ENCODE measurements around the gene KRT31. TPM values are rescaled to one million over a fixed set of nuclear protein-coding genes. Genes with fewer than 3 reads are reported as not detected.
"Not testable (repeated sequence)": the region's sequence is repeated elsewhere in the genome, so short reads cannot be mapped to it uniquely, and the experiment has no call there.

Gene KRT31
- polyA plus RNA-seq, 1 donor from 2014 or later, result not detected

- H3K9me2 ChIP-seq (ENCODE audit: insufficient read depth, low read length), result no peaks in the 10 kb centered on the region
- H4K20me1 ChIP-seq (ENCODE audit: insufficient read depth), result no peaks in the 10 kb centered on the region
- H3K79me2 ChIP-seq (replicated peaks; ENCODE audit: insufficient read depth, low read length), result no peaks in the 10 kb centered on the region
- no peak overlapping the region for H3K27ac ChIP-seq (ENCODE audit: low read length)
- no peaks in the 10 kb centered on the region for H3F3A ChIP-seq (ENCODE audit: insufficient read depth, low read length, poor library complexity, severe bottlenecking)
- TF ChIP-seq CTCF (IDR thresholded peaks at IDR 0.05; ENCODE audit: poor library complexity, severe bottlenecking) (no peak), EZH2 (IDR thresholded peaks at IDR 0.05; ENCODE audit: borderline replicate concordance, insufficient read depth, low read length, poor library complexity, severe bottlenecking) (no peak), EP300 (conservative IDR thresholded peaks at IDR 0.05; ENCODE audit: poor library complexity, severe bottlenecking) (no peak)
- H3K27me3 ChIP-seq (ENCODE audit: insufficient read depth, low read depth, low read length), result no peaks in the 10 kb centered on the region
- H3K4me2 ChIP-seq (ENCODE audit: low read length), result no peak overlapping the region
- no peak overlapping the region for H2AFZ ChIP-seq (ENCODE audit: low read depth, low read length)
- no peaks in the 10 kb centered on the region for H3K36me3 ChIP-seq (ENCODE audit: insufficient read depth, low read length)
- no peaks in the 10 kb centered on the region for H3K9me3 ChIP-seq (ENCODE audit: low read length)
- no peak overlapping the region for H3K9ac ChIP-seq (ENCODE audit: low read length)
- H3K4me3 ChIP-seq (ENCODE audit: low read length), result no peak overlapping the region
These were observed 31.3 kb upstream of the KRT31 start for GRCh38 chr17:41428591-41429291.

GRCh38 chr17:41424111-41424635 is 26.8 kb upstream of the KRT31 start, which contains the start of gene KRT37:
Gene KRT37 (minus strand): TSS chr17:41424585. CDS start chr17:41424523, 62 bp downstream.
- no peak within 1 kb of the TSS for H3K27ac ChIP-seq (ENCODE audit: low read length)
- H3K27me3 ChIP-seq (ENCODE audit: insufficient read depth, low read depth, low read length), result no peaks in the 10 kb centered on the region
- no peaks in the 10 kb centered on the region for H4K20me1 ChIP-seq (ENCODE audit: insufficient read depth)
- no peak within 1 kb of the TSS for H3K9ac ChIP-seq (ENCODE audit: low read length)
- no peak within 1 kb of the TSS for H3K4me3 ChIP-seq (ENCODE audit: low read length)
- H3F3A ChIP-seq (ENCODE audit: insufficient read depth, low read length, poor library complexity, severe bottlenecking), result no peaks in the 10 kb centered on the region
- no peak within 1 kb of the TSS for H3K4me2 ChIP-seq (ENCODE audit: low read length)
- H3K9me2 ChIP-seq (ENCODE audit: insufficient read depth, low read length), result no peaks in the 10 kb centered on the region
- no peaks in the 10 kb centered on the region for H3K36me3 ChIP-seq (ENCODE audit: insufficient read depth, low read length)
- no peak for TF ChIP-seq EZH2 (IDR thresholded peaks at IDR 0.05; ENCODE audit: borderline replicate concordance, insufficient read depth, low read length, poor library complexity, severe bottlenecking)
- TF ChIP-seq REST (IDR thresholded peaks at IDR 0.05; ENCODE audit: borderline replicate concordance), result no peak
- no peak for TF ChIP-seq EP300 (conservative IDR thresholded peaks at IDR 0.05; ENCODE audit: poor library complexity, severe bottlenecking)
- TF ChIP-seq TAF1 (IDR thresholded peaks at IDR 0.05; ENCODE audit: low read depth), result no peak
- no peak for TF ChIP-seq POLR2AphosphoS5 (IDR thresholded peaks at IDR 0.05)
- TF ChIP-seq RAD21 (conservative IDR thresholded peaks at IDR 0.05), result no peak
- TF ChIP-seq CTCF (IDR thresholded peaks at IDR 0.05; ENCODE audit: poor library complexity, severe bottlenecking), result no peak
- H3K9me3 ChIP-seq (ENCODE audit: low read length), result no peaks in the 10 kb centered on the region
- no peaks in the 10 kb centered on the region for H3K79me2 ChIP-seq (replicated peaks; ENCODE audit: insufficient read depth, low read length)
- no peak within 1 kb of the TSS for H2AFZ ChIP-seq (ENCODE audit: low read depth, low read length)

GRCh38 chr17:41422586-41422985 is 25.2 kb upstream of the KRT31 start:
- not testable (repeated sequence) for H3K27me3 ChIP-seq (ENCODE audit: insufficient read depth, low read depth, low read length); H3F3A ChIP-seq (ENCODE audit: insufficient read depth, low read length, poor library complexity, severe bottlenecking); H2AFZ ChIP-seq (ENCODE audit: low read depth, low read length); H3K9me2 ChIP-seq (ENCODE audit: insufficient read depth, low read length); H4K20me1 ChIP-seq (ENCODE audit: insufficient read depth); H3K79me2 ChIP-seq (replicated peaks; ENCODE audit: insufficient read depth, low read length); H3K4me2 ChIP-seq (ENCODE audit: low read length); H3K9ac ChIP-seq (ENCODE audit: low read length); H3K9me3 ChIP-seq (ENCODE audit: low read length); H3K27ac ChIP-seq (ENCODE audit: low read length); H3K4me3 ChIP-seq (ENCODE audit: low read length); H3K36me3 ChIP-seq (ENCODE audit: insufficient read depth, low read length)

Measured in neural cell (in vitro differentiated cells).